GM12875 (cell line): ENCODE data around the gene ANKH.

Source experiments
- H3K4me3 ChIP-seq: one replicate; pipeline ENCODE4 v1.5.1; 2011; ENCODE audit warnings: low read depth, low read length, control low read depth
- CTCF ChIP-seq: IDR thresholded peaks from 2 replicates; pipeline ENCODE4 v1.5.1; 2011; ENCODE audit warnings: low read depth, mild to moderate bottlenecking, control low read depth, inconsistent platforms, low read length, moderate library complexity, borderline replicate concordance; ENCODE audit not compliant: insufficient read depth

Gene ANKH

GRCh38 chr5:14739981-14740380 is 131.6 kb downstream of the ANKH start:
- no peak for TF ChIP-seq CTCF
- H3K4me3 ChIP-seq: no peak overlapping the region

- no peak for TF ChIP-seq CTCF
- no peak overlapping the region for H3K4me3 ChIP-seq
Observed at GRCh38 chr5:14739538-14739937, 132.0 kb downstream of the ANKH start.

- H3K4me3 ChIP-seq: no peak overlapping the region
- TF ChIP-seq CTCF: no peak
Observed at GRCh38 chr5:14738050-14738449, 133.5 kb downstream of the ANKH start.

GRCh38 chr5:14737291-14737690 is 134.3 kb downstream of the ANKH start:
- no peak for TF ChIP-seq CTCF
- no peak overlapping the region for H3K4me3 ChIP-seq

- TF ChIP-seq CTCF: no peak
- H3K4me3 ChIP-seq: no peak overlapping the region
Observed at GRCh38 chr5:14735944-14736343, 135.6 kb downstream of the ANKH start.

- no peak for TF ChIP-seq CTCF
- H3K4me3 ChIP-seq: no peak overlapping the region
Observed at GRCh38 chr5:14734396-14734795, 137.2 kb downstream of the ANKH start.

GRCh38 chr5:14733661-14734060 is 137.9 kb downstream of the ANKH start:
- no peak overlapping the region for H3K4me3 ChIP-seq
- TF ChIP-seq CTCF: no peak
